Amniotic stem cell (primary cell): ENCODE results near the gene YJEFN3.

Experiments used
- DNase-seq: peaks from one replicate; lab custom pipeline; 2025; lab: John Stamatoyannopoulos, UW

The YJEFN3 gene

DNA sequence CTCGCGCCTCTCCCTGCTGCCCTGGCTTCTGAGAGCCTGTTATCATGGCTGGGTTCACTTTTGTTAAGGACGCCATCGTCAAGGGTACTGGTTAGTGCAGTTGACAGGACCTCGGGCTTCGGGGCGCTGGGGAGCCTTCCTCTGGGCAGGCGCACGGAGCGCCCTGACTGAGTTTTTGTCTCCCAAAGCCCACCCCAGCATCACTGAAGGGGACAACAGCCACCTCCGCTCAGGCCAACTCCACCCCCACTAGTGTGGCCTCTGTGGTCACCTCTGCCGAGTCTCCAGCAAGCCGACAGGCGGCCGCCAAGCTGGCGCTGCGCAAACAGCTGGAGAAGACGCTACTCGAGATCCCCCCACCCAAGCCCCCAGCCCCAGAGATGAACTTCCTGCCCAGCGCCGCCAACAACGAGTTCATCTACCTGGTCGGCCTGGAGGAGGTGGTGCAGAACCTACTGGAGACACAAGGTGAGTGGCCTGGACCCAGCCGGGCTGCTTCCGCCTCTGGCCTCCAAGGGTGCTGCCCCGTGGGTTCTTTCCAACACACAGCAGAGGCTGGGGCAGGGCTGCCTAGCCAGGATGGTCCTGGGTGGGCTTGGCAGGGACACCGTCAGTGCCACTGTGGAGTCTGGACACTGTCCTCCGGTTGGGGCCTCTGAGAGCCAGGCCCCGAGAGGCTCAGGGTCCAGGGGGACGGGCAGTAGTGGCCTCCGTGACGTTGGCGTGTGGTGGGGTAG is 30.3 kb upstream of the YJEFN3 start:
- DNase-seq, result no peak

GRCh38 chr19:19499272-19499995 is 29.3 kb upstream of the YJEFN3 start:
- DNase-seq, result no peak

GRCh38 chr19:19500975-19501644 is 27.6 kb upstream of the YJEFN3 start:
- DNase-seq, result no peak

DNA sequence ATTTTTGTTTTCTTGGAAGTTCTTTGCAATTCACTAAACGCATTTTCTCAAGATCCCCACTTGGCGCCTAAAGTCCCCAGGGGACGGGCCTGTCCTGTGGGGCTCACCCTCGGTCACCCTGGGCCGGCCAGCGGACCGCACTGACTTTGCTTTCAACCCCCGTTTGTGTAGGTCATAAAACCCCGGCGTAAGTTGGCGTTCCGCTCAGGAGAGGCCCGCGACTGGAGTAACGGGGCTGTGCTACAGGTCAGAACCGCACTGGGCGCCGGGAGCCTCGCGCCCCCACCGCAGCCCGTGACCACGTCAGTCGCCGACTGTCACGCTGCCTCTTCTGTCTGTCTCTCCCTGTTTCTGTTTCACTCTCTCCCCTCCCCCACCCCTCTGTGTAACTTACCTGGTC is 26.9 kb upstream of the YJEFN3 start:
- no peak for DNase-seq

DNA sequence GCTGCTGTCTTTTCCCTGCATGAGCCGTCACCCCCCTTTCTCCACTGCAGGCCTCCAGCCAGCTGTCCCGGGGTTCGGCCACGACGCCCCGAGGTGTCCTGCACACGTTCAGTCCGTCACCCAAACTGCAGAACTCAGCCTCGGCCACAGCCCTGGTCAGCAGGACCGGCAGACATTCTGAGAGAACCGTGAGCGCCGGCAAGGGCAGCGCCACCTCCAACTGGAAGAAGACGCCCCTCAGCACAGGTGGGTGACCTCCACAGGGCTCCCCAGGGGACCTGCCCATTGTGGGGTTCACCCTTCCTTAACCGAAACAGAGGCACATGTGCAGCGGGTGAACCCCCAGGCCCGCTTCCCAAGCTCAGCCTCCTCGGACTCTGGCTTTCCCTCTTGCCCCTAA is 26.4 kb upstream of the YJEFN3 start:
- no peak for DNase-seq

DNA sequence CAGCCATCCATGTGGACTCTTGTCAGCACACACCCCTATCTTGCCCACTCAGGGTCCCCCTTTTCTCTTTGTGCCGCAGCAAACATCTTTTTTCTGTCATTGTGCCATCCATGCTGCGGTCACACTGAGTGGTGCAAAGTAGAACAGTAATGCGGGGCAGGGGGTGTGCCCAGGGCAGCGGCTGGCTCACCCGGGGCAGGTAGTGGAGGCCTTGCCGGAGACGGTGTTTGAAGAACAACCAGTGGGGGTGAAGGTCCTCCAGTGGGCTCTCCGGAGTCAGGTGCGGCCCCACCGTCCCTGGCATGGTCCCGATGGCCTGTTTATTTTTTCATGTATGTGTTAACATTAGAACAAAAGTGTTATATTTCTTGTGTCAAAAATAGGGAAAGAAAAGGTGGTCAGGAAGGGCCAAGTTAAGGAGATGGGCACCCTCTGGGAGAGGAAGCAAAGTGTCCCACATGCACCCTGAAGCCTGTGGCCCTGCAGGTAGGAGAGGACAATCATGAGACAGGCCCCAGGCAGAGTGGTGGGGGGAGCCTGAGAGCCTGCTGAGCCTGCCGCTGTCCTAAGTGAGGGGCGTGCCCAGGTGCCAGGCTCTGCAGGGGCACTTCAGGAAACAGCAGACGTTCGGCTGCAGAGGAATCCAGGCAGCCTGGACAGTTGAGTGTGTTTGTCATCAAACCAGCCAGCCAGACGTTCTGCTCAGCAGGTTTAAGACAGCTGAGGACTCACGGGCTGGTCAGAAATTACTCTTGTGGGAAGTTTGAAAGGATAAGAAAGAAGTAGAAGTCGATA is 25.7 kb upstream of the YJEFN3 start:
- DNase-seq, result no peak

- no peak for DNase-seq
Observed at GRCh38 chr19:19504754-19505668, 23.7 kb upstream of the YJEFN3 start.

DNA sequence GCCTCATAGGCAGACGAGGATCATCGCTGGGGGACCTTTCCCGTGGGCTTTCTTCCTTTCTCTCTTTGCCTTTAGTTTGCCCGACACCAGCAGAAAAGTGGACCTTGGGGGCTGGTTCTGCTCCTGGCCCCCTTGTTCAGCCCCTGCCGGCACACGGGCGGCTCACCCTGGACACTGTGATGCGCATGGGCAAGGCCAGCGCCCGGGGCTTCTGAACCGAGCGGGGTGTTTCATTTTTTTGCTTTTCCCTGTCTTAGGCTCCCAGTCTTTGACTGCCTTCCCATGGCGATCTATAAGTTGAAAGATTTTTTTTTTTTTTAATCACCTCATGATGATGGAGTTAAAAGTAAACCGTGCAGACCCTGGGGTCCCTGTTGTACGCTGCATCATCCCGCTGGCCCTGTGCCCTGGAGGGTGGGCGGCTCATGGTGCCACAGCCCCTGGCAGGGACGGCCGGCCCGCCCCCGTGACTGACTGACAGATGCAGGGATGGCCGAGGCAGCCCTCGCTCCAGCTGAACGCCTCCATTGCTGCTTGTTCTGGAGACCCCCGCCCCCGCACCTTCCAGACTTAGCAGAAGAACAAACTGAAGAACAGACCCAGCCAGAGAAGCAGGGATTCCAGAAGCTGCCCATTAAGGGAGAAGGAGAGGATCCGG is 22.9 kb upstream of the YJEFN3 start:
- no peak for DNase-seq

DNA sequence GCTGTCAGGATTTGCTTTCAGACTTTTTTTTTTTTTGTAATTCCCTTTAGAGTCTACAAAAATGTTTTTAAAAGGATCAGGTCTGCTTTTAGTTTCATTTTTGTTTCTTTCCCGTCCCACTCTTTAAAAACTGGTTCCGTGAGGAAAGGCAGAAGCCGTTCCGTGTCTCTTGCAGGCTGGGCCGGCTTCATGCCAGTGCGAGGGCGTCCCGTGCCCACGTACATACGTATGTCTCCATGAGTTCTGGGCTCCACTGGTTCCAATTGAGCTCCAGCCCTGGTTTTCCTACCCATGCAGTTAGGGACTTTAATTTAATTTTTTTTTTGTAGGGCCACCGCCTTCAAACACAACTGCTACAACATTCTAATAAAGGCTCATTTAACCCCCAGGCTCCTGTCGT is 22.1 kb upstream of the YJEFN3 start:
- DNase-seq, result no peak

DNA sequence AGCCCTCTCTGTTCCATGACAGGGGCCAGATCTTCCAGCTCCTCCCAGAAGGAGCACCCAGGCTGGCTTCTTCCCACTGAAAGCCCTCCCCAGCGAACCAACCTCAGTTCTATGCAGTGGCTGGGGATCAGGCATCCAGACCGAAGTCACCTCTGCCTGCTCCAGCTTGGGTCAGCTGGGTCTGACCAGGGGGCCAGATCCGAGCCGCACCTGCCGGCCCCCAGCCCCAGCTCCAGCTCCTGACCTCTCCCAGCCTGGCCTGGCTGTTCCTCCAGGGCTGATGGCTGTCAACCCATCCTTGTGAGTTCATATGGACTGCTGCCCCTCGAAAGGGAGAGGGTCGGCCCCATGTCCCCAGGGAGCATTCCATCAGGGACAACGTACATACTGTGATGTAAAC is 21.4 kb upstream of the YJEFN3 start:
- no peak for DNase-seq

- DNase-seq, result no peak
Observed at GRCh38 chr19:19508217-19508616, 20.5 kb upstream of the YJEFN3 start.

DNA sequence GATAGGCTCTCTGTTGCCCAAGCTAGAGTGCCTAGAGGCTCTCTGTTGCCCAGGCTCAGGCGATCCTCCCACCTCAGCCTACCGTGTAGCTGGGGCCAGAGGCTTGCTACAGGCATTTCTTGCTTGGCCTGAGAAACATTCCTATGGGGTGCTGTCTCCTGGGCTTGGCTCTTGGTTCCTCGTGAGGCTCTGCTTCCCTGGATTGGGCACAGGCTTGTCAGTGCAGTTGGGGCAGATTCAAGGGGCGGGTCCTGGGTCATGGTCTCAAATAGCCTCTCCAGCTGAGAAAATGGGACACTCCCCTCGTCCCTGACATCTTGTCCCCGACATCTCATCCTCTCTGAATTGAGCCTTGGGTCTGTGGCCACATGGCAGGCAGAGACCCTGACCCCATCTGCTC is 18.3 kb upstream of the YJEFN3 start:
- DNase-seq, result no peak

DNA sequence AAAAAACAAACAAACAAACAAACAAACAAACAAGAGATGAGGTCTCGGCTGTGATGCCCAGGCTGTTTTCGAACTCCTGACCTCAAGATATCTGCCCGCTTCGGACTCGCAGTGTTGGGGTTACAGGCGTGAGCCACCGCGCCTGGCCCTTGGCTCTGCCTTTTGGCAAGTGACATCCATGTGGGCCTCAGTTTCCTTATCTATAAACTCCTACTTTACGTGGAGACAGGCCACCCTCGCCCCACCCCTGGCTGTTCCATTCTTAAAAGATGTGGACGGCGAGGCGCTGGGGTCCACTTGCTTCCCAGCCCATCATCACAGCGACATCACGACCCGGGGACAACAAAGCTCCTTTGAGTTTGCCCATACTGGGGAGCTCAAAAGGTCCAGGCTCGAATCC is 15.0 kb upstream of the YJEFN3 start:
- no peak for DNase-seq

DNA sequence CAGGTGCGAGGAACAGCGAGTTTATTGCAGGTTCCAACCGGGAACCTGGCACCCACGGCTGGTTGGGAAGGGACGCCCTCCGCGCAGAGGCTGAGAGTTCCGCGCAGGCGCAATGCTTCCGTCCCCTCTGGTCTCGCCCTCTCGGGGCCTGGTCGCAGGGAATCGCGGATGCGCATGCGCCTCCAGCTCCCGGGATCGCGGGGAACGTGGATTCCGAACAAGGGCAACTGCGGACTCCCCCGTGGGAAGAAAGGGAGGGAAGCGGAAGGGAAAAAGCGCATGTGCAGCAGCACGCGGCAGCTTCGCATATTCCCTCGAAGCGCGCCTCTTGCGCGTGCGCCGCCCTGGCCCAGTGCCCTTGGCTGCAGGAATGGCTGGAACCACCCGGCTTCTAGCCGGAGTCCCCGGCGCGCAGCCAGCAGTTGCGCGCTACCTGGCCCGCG is 14.5 kb upstream of the YJEFN3 start:
- no peak for DNase-seq

GRCh38 chr19:19514881-19515641 is 13.7 kb upstream of the YJEFN3 start, which contains the start of gene TSSK6:
Gene TSSK6 (minus strand): TSS chr19:19515548. CDS start chr19:19515427, 121 bp downstream.
- DNase-seq, result no peak

GRCh38 chr19:19515642-19516519 is 12.8 kb upstream of the YJEFN3 start, which contains the start of gene NDUFA13:
Gene NDUFA13 (plus strand): TSS chr19:19516225. CDS start chr19:19516239, 14 bp downstream.
- peak; percentile 77 for DNase-seq

DNA sequence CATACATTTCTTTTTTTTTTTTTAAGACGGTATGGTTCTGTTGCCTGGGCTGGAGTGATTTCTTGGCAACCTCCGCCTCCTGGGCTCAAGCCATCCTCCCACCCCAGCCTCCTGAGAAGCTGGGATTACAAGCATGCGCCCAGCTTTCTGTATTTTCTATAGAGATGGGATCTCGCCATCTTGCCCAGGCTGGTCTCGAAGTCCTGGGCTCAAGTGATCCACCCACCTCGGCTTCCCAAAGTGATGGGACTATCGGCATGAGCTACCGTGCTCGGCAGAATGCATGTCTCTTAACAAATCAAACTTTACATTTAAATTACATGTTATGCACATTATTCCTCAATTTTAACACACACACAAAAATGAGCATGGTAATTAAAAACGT is 11.5 kb upstream of the YJEFN3 start:
- no peak for DNase-seq

DNA sequence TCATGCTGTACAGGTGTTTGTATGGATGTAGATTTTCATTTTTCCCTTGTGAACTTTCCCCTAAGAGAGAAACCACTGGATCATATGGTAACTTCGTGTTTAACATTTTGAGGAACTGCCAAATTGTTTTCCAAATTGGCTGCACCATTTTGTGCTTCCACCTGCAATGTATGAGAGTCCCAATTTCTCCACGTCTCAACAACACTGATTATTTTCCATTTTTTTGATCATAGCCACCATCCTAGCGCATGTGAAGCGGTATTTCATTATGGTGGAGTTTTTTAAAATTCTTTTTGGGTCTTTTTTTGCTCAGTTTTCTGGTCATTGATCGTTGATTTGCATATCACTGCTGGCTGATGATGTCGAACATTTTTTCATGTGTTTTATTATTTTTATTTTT is 7.7 kb upstream of the YJEFN3 start:
- no peak for DNase-seq

DNA sequence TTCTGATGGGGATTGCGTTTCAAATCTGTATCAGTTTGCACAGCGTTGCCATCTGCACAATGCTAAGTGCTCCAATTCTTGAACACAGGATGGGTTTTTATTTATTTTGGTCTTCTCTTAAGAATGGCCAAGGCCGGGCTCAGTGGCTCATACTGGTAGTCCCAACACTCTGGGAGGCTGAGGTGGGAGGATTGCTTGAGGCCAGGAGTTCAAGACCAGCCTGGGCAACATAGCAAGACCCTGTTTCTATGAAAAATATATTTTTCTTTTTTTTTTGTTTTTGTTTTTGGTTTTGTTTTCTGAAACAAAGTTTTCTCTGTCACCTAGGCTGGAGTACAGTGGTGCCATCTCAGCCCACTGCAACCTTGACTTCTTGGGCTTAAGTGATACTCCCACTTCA is 5.5 kb upstream of the YJEFN3 start:
- no peak for DNase-seq
